ENCODE results near the gene NTN1. TPM values are rescaled to one million over a fixed set of nuclear protein-coding genes. Genes with fewer than 3 reads are reported as not detected.

NTN1 gene
- total RNA-seq, 2 donors from 2014 or later = 68.8 to 79.0 TPM

DNA sequence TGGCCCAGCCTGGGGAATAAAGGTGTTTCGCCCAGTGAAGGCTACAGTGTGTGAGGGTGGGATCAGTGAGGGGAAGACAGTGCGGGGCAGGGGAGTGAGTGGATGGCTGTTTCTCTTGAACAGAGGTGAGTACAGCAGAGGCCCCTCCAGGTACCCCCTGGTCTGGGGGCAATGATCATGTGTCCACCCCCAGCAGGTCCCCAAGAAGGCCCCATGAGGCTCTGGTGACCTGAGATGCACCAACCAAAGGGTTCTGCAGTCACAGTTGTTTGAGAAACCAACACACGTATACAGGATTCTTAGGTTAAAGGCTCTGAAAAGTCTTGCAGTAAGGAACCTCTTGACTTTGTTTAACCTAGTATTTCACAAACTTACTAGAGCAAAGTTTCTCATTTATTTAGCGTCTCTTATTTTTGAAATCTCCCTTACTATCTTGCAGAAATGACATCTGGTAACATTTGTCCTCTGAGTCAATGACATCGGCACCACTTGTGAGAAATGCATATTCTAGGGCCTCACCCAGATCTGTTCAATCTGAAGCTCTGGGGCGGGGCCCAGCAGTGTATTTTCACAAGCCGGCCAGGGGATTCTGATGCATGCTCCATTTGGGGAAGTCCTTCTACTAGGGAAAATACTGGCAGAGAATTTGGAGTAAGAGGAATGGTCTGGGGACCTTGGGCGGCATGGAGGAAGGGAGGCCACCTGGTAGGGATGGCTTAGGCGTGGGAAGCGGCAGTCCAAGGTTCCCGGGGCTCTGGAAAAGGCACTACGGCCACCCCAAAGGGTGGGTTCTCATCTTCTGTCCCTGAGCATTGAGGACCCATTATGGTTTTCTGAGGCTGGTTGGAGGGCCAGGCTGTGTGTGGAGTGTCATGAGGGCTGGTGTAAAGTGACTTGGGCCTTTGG lies 217.3 kb downstream of the NTN1 start:
- H3K36me3 ChIP-seq = no peaks in the 10 kb centered on the region
- H3K27ac ChIP-seq = peak overlapping the region; percentile 80 to 92
- no peaks in the 10 kb centered on the region for H3K27me3 ChIP-seq (replicated peaks; ENCODE audit: insufficient read depth)
- no peak for ATAC-seq (ENCODE audit: insufficient number of reproducible peaks, low FRiP score, low read depth)
- no peak overlapping the region for H3K4me3 ChIP-seq
- H3K9me3 ChIP-seq = no peaks in the 10 kb centered on the region
- no peak for DNase-seq (ENCODE audit: low spot score)
- peaks cover 30 to 73% of the 10 kb centered on the region in 2 donors for H3K4me1 ChIP-seq (ENCODE audit: control insufficient read depth in 1 of 2, low read depth in 2 of 2)
- TF ChIP-seq, protein P1, sequence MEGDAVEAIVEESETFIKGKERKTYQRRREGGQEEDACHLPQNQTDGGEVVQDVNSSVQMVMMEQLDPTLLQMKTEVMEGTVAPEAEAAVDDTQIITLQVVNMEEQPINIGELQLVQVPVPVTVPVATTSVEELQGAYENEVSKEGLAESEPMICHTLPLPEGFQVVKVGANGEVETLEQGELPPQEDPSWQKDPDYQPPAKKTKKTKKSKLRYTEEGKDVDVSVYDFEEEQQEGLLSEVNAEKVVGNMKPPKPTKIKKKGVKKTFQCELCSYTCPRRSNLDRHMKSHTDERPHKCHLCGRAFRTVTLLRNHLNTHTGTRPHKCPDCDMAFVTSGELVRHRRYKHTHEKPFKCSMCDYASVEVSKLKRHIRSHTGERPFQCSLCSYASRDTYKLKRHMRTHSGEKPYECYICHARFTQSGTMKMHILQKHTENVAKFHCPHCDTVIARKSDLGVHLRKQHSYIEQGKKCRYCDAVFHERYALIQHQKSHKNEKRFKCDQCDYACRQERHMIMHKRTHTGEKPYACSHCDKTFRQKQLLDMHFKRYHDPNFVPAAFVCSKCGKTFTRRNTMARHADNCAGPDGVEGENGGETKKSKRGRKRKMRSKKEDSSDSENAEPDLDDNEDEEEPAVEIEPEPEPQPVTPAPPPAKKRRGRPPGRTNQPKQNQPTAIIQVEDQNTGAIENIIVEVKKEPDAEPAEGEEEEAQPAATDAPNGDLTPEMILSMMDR (IDR thresholded peaks at IDR 0.05) = no peak

DNA sequence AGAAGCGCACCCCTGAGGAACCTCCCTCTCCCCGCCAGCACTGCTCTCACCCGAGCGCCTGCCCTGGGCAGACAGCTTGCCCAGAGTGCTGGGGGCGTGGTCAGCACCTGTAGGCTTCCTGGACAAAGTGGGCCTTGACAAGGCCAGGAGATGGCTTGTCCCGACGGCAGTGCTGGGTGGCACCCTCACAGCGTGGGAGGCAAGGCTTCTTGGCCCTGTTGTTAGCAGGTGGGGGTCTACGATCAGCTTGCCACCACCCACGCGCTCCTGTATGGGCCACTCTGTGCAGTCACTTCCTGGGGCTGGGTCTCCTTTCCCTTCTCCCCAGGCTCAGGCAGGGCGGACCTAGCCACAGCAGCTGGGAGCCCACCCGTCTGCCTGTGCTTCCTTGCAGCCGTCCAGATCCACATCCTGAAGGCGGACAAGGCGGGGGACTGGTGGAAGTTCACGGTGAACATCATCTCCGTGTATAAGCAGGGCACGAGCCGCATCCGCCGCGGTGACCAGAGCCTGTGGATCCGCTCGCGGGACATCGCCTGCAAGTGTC lies 218.0 kb downstream of the NTN1 start:
- Histone ChIP-seq H3K27ac (peak overlapping the region; percentile 80 to 92), H3K27me3 (replicated peaks; ENCODE audit: insufficient read depth) (no peaks in the 10 kb centered on the region), H3K9me3 (no peaks in the 10 kb centered on the region), H3K4me3 (peak overlapping the region; percentile 67), H3K4me1 (ENCODE audit: control insufficient read depth in 1 of 2, low read depth in 2 of 2) (peaks cover 37 to 81% of the 10 kb centered on the region in 2 donors), H3K36me3 (no peaks in the 10 kb centered on the region)
- TF ChIP-seq, protein P1 (IDR thresholded peaks at IDR 0.05) = no peak
- ATAC-seq (ENCODE audit: insufficient number of reproducible peaks, low FRiP score, low read depth) = no peak
- no peak for DNase-seq (ENCODE audit: low spot score)

DNA sequence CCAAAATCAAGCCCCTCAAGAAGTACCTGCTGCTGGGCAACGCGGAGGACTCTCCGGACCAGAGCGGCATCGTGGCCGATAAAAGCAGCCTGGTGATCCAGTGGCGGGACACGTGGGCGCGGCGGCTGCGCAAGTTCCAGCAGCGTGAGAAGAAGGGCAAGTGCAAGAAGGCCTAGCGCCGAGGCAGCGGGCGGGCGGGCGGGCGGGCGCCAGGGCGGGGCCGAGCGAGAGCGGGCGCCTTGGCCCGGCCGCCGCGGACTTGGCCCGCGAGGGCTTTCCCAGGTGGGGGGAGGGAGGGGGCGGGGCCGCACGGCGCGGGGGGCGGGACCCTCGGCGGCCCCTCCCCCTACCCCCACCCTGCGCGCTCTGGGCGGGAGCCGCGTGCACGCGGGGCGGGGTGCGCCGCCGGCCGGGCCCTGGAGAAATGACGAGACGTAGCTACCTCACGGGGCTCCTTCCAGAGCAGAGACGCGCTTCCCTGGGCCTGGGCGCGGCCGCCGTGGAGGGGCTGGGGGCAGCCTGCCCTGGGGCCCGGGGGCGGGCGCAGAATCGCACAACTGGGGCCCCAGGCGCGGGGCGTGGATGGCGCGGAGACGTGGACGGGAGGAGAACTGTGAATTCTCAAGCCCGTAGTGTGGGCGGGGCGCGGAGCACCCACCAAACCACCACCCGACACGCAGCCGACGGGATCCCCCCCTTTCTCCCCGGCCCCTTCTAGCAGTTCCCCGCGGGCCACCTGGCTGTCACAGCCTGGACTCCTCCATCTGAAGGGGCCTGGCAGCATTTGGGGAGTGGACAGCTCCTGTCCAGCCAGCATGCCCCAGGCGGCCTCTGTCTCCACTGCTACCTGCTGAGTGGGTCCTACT lies 218.7 kb downstream of the NTN1 start:
- ATAC-seq (ENCODE audit: insufficient number of reproducible peaks, low FRiP score, low read depth) = peak; percentile 29
- peak overlapping the region; percentile 78 for H3K4me3 ChIP-seq
- no peaks in the 10 kb centered on the region for H3K36me3 ChIP-seq
- TF ChIP-seq, protein P1 (IDR thresholded peaks at IDR 0.05) = no peak
- DNase-seq (ENCODE audit: low spot score) = peak; percentile 40
- peaks cover 41 to 87% of the 10 kb centered on the region in 2 donors for H3K4me1 ChIP-seq (ENCODE audit: control insufficient read depth in 1 of 2, low read depth in 2 of 2)
- no peaks in the 10 kb centered on the region for H3K27me3 ChIP-seq (replicated peaks; ENCODE audit: insufficient read depth)
- H3K27ac ChIP-seq = peak overlapping the region; percentile 98 to 99
- H3K9me3 ChIP-seq = no peaks in the 10 kb centered on the region

DNA sequence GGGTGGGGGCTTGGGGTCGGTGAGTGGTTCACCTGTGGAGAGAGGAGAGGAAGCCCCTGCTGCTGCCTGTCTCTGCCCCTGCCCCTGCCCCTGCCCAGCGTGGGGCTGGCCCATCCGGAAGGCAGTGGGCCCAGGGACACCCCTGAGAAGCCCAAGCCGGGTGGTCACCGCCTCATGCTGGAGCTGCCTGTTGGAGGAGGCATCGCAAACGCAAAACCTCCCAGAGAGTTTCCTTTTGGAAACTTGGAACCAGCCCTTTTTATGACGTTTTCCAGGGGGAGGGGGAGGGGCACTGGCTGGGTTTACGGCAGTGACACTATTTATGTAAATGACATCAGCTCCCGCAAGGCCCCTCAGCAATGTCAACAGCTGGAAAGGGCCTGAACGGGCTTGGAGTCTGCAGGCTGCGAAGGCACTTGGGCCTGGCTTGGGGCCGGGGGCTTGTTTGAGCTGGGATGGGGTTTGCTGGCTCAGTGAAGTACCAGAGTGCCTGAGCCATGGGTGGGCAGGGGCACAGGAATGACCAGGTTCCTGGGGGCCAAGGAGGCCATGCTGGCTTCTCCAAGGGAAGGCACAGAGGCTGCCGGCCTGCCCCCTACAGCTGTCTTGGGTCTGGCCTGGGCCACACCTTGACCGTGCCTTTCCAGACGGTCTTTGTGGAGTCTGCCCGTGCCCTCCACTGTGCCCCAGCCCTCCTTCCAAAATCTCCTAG lies 219.5 kb downstream of the NTN1 start:
- no peaks in the 10 kb centered on the region for H3K36me3 ChIP-seq
- DNase-seq (ENCODE audit: low spot score) (peak; percentile 75), ATAC-seq (ENCODE audit: insufficient number of reproducible peaks, low FRiP score, low read depth) (peak; percentile 77)
- peaks cover 41 to 91% of the 10 kb centered on the region in 2 donors for H3K4me1 ChIP-seq (ENCODE audit: control insufficient read depth in 1 of 2, low read depth in 2 of 2)
- H3K4me3 ChIP-seq = peak overlapping the region; percentile 78
- TF ChIP-seq, protein P1 (IDR thresholded peaks at IDR 0.05) = no peak
- peak overlapping the region; percentile 98 to 99 for H3K27ac ChIP-seq
- H3K9me3 ChIP-seq = no peaks in the 10 kb centered on the region
- H3K27me3 ChIP-seq (replicated peaks; ENCODE audit: insufficient read depth) = no peaks in the 10 kb centered on the region
